HFF-Myc (cell line): ENCODE results near the gene ABLIM1.
A peak's percentile ranks its signal among the peaks of the same experiment; 100 is the strongest.

Source experiments
- DNase-seq: peaks from one replicate; pipeline ENCODE4 v3.0.0-alpha.2; 2011; ENCODE audit warnings: low read depth; ENCODE audit errors: extremely low read depth
- H3K4me3 ChIP-seq: replicated peaks from 2 replicates; pipeline ENCODE4 v1.5.1; 2011; ENCODE audit warnings: low read depth, mild to moderate bottlenecking, control low read depth, low read length
- TF ChIP-seq, protein P1 (sequence below): IDR thresholded peaks from 2 replicates; pipeline ENCODE4 v1.5.1; 2012; ENCODE audit warnings: mild to moderate bottlenecking, low read depth, low read length, control low read depth; ENCODE audit errors: missing control alignments

Gene ABLIM1

DNA sequence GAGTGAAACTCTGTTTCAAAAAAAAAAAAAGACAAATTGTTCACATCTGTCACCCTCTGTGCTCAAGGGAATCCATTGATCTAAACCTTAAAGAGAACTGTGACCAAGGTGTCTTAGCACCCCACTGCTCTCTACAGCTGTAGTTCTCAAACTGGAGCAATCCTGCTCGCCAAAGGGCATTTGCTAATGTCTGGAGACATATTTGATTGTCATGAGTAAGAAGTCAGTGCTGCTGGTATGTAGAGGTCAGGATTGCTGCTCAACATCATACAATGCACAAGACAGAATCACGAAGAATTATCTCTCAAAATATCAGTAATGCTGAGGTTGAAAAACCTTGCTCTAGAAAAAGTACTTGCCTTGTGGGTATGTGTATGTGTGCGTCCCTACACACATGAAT is 30.0 kb downstream of the ABLIM1 start:
- TF ChIP-seq, protein P1, sequence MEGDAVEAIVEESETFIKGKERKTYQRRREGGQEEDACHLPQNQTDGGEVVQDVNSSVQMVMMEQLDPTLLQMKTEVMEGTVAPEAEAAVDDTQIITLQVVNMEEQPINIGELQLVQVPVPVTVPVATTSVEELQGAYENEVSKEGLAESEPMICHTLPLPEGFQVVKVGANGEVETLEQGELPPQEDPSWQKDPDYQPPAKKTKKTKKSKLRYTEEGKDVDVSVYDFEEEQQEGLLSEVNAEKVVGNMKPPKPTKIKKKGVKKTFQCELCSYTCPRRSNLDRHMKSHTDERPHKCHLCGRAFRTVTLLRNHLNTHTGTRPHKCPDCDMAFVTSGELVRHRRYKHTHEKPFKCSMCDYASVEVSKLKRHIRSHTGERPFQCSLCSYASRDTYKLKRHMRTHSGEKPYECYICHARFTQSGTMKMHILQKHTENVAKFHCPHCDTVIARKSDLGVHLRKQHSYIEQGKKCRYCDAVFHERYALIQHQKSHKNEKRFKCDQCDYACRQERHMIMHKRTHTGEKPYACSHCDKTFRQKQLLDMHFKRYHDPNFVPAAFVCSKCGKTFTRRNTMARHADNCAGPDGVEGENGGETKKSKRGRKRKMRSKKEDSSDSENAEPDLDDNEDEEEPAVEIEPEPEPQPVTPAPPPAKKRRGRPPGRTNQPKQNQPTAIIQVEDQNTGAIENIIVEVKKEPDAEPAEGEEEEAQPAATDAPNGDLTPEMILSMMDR, result no peak
- H3K4me3 ChIP-seq, result no peak overlapping the region
- no peak for DNase-seq

DNA sequence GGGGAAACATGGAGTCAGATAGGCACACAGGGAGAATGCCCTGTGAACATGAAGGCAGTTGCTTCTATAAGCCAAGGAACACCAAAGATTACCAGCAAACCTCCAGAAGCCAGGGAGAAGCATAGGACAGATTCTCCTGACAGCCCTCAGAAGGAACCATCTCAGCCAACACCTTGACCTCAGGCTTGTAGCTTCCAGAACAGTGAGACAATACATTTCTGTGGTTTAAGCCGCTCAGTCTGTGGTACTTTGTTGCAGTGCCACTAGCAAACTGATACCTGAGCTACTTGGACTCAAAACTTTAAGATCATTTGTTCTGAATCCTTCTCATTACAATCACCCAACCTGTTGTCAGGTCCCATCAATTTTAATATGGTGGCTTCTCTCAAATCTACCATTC is 31.2 kb downstream of the ABLIM1 start:
- DNase-seq, result no peak
- TF ChIP-seq, protein P1, result no peak
- H3K4me3 ChIP-seq, result no peak overlapping the region

DNA sequence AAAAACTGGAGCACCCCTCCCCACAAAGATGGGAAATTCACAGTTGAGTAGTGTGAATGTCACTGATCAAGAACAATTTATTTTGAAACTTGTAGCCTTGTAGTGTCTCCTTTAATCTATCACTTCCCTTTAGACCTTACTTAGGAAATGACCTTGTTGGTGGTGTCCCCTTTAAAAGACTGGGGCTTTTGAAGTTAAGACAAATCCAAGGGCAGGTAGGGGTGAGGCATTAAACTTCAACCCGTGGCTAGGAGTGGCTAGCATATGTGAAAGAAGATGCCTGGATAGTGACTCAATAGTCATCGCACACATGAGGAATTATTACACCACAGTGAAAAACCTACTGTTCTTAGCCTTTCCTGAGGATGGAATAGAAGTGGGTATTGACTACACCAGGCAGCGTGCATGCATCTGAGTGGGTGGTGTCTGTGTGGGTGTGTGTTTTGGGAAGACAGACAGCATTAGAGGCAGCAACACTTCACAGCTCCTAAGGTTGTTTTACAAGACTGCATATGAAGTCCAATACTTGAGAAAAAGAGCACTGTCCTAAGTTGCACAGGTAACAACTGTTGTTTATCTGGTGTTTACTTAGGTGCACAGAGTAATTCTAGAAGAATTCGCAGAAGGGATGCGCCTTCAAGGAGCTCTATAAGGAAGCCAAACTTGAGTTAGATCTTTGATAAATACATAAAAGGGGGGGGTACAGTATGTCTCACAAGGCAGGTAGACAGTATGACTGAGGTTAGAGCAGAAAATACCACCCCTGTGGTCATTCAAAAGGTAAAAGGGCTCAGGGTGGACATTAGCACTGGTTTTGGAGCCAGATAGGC is 32.9 kb downstream of the ABLIM1 start:
- no peak for DNase-seq
- TF ChIP-seq, protein P1, result no peak
- H3K4me3 ChIP-seq, result no peak overlapping the region

DNA sequence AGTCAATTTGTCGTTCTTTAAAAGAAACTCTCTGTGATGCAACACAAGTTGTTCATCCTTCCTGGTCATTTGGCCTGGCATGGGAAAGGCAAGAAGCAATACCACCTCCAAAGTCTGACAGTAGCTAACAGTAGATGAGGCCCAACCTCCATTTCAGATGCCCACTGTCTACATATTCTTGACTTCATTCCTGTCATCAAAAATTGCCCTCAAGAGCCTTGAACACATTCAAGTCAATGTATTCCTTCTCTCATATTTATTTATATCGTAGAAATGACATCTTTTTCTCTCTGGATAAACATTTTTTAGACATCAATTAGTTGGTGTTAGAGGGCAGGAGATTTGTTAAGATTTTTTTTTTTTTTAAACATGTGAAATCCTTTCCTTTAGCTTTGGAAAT is 33.7 kb downstream of the ABLIM1 start:
- DNase-seq, result no peak
- H3K4me3 ChIP-seq, result no peak overlapping the region
- TF ChIP-seq, protein P1, result no peak

DNA sequence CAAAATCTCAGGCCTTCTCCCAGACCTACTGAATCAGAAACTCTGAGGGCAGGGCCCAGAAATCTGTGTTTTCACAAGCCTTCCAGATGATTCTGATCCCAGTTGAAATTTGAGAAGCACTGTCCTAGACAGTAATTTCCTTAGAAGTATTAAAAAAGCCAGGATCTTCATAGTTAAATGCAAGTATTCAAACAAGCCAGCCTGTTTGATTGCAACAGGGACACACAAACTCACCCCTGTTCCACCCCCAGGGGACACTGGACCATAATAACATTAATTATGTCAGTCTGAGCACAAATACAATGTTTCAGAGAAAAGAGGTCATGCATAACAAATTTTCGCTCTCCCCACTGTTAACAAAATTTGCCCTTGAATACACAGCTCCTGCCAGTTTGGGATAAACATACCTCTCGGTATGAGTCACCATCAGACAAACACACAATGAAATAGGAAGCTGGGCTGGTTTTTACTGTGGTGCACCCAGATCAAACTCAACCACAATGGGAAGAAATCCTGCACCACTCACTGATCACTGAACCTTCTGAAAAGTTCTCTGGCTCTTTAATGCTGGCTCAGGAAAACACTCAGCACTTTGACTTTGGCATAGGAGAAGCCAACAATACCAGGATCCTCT is 34.3 kb downstream of the ABLIM1 start:
- TF ChIP-seq, protein P1, result no peak
- DNase-seq, result peak; percentile 78
- H3K4me3 ChIP-seq, result no peak overlapping the region

GRCh38 chr10:114623155-114623554 is 34.9 kb downstream of the ABLIM1 start:
- TF ChIP-seq, protein P1, result no peak
- DNase-seq, result no peak
- no peak overlapping the region for H3K4me3 ChIP-seq
